ENCODE results near the gene ANKAR. TPM values are rescaled to one million over a fixed set of nuclear protein-coding genes. Genes with fewer than 3 reads are reported as not detected.
"Not testable (repeated sequence)": the region's sequence is repeated elsewhere in the genome, so short reads cannot be mapped to it uniquely, and the experiment has no call there.

Gene ANKAR
- total RNA-seq (2014; rRNA removed; shearing (Covaris generic)): 3.8 and 5.6 TPM in 2 replicates

GRCh38 chr2:189674374-189675112 lies at the start of gene ANKAR:
Gene ANKAR (plus strand): TSS chr2:189674670. CDS start chr2:189676491, 1,821 bp downstream.
- peak; percentile 87 for DNase-seq (ENCODE audit: low read depth)

GRCh38 chr2:189625636-189626035 lies 48.8 kb upstream of the ANKAR start:
- DNase-seq (ENCODE audit: low read depth): no peak

- DNase-seq (ENCODE audit: low read depth): no peak
Observed at GRCh38 chr2:189627789-189628188, 46.7 kb upstream of the ANKAR start.

- no peak for DNase-seq (ENCODE audit: low read depth)
Observed at GRCh38 chr2:189628817-189629530, 45.5 kb upstream of the ANKAR start.

- no peak for DNase-seq (ENCODE audit: low read depth)
Observed at GRCh38 chr2:189629531-189630453, 44.7 kb upstream of the ANKAR start.

- no peak for DNase-seq (ENCODE audit: low read depth)
Observed at GRCh38 chr2:189631849-189632248, 42.6 kb upstream of the ANKAR start.

- DNase-seq (ENCODE audit: low read depth): peak; percentile 9
Observed at GRCh38 chr2:189633392-189633811, 41.1 kb upstream of the ANKAR start.

GRCh38 chr2:189635353-189635752 lies 39.1 kb upstream of the ANKAR start:
- no peak for DNase-seq (ENCODE audit: low read depth)

- DNase-seq (ENCODE audit: low read depth): no peak
Observed at GRCh38 chr2:189638301-189639006, 36.0 kb upstream of the ANKAR start.

- no peak for DNase-seq (ENCODE audit: low read depth)
Observed at GRCh38 chr2:189639007-189639609, 35.4 kb upstream of the ANKAR start.

- no peak for DNase-seq (ENCODE audit: low read depth)
Observed at GRCh38 chr2:189641002-189641401, 33.5 kb upstream of the ANKAR start.

- no peak for DNase-seq (ENCODE audit: low read depth)
Observed at GRCh38 chr2:189641590-189641989, 32.9 kb upstream of the ANKAR start.

- DNase-seq (ENCODE audit: low read depth): no peak
Observed at GRCh38 chr2:189646521-189646920, 27.9 kb upstream of the ANKAR start.

GRCh38 chr2:189648846-189649509 lies 25.5 kb upstream of the ANKAR start:
- DNase-seq (ENCODE audit: low read depth): no peak

- DNase-seq (ENCODE audit: low read depth): no peak
Observed at GRCh38 chr2:189651284-189651683, 23.2 kb upstream of the ANKAR start.

- DNase-seq (ENCODE audit: low read depth): not testable (repeated sequence)
Observed at GRCh38 chr2:189653464-189653863, 21.0 kb upstream of the ANKAR start.

GRCh38 chr2:189654641-189655040 lies 19.8 kb upstream of the ANKAR start:
- no peak for DNase-seq (ENCODE audit: low read depth)

- no peak for DNase-seq (ENCODE audit: low read depth)
Observed at GRCh38 chr2:189657867-189658266, 16.6 kb upstream of the ANKAR start.

- DNase-seq (ENCODE audit: low read depth): no peak
Observed at GRCh38 chr2:189658306-189659212, 15.9 kb upstream of the ANKAR start.

Data from RPMI7951 (cell line).